GM19467 (cell line): ENCODE measurements around the gene EHD1.
"Not testable (repeated sequence)": the region's sequence is repeated elsewhere in the genome, so short reads cannot be mapped to it uniquely, and the experiment has no call there.

Experiments used
- ATAC-seq: cut with Tn5 transposase; IDR thresholded peaks from one replicate; pipeline ENCODE4 v1.9.1; 2021; ENCODE audit warnings: mild to moderate bottlenecking, moderate library complexity; ENCODE audit not compliant: unreplicated experiment

EHD1 gene

DNA sequence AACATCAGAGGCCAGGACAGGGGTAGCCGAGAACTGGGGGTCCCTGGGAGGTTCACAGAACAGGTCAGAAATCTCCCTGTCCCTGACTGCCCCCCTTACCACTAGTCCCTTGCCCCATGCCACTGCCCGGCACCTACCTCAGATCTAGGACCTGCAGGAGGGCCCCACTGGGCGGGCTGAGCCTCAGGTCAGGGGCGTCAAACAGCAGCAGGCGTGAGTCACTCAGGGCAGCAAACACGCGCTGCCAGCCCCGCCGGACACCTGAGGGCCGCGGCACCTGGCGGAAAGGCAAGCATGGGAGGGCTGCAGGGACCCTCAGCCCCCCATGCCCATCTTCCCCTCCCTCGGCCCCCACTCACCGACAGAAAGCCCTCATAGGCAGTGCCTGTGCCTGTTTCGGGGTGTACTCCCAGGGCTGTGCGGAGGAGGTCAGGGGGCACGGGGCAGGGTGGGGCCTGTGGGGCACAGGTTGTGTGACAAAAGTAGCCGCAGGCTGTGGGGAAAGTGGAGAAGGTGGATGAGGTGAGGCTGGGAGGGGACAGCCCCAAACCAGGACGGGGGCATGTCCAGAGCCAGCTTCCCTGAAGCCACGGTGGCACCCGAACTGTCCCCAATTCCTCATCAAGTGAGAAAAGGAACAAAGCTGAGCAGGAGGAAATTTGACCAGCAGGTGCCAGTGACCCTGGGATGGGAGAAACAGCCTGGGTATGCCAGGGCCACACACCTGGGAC, 45.8 kb downstream of the EHD1 start:
- no peak for ATAC-seq

GRCh38 chr11:64831411-64831891, 47.0 kb downstream of the EHD1 start:
- no peak for ATAC-seq

- ATAC-seq = no peak
Measured at GRCh38 chr11:64829536-64830251, 48.7 kb downstream of the EHD1 start.

DNA sequence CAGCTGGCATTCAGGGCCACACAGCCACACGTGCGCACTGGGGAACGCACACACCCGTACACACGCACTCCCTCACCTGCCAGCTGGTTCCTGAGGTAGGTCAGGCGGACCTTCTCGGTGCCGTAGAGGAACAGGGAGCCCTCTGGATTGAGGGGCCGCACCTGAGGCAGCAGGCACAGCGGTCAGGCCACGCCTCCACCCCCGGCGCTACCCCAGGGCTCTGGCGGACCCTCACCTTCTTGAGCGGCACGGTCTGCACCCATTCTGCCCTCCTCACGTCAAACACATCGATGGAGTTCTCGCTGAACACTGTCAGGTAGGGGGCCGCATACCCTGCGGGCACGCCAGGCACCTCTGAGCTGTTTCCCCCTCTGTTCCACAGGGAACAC, 51.0 kb downstream of the EHD1 start:
- ATAC-seq = no peak

DNA sequence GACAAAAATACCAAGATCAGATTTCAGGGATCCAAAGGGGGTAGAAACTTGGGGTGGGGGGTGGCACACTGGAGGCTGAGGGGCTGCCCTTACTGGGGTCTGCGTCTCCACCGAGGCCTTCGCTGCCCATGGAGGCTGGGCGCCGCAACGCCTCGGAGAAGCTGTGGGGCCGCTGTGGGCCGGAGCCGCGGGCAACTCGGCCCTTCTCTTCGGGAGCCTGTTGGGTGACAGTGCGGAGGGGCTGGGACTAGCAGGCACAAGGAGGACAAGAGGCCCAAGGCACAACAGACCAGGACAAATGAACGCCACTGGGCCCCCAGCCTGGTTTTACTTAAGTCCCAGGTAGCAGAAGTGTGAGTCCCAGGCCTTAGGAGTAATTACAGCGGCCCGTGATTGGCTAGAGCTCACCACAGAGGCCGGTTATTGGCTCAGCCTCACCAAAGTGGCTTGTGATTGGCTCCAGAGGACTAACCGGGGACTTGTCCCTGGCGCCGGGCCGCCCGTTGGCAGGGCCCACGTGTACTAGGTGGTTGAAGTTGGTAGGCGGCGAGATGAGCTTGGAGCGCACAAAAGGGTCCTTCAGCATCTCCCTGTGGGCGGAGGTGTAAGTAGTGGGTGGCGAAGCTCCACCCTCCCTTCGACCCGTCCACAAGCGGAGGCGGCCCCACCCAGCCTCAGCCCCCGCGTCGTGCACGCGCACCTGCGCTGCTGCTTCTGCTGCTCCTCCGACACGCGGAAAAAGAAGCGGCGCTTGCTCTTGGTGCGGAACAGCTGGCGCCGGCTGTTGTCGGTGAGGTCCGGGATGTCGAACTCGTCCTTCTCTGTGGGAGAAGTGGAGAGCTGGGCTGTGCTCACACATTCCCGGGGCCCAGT, 51.6 kb downstream of the EHD1 start:
- no peak for ATAC-seq

DNA sequence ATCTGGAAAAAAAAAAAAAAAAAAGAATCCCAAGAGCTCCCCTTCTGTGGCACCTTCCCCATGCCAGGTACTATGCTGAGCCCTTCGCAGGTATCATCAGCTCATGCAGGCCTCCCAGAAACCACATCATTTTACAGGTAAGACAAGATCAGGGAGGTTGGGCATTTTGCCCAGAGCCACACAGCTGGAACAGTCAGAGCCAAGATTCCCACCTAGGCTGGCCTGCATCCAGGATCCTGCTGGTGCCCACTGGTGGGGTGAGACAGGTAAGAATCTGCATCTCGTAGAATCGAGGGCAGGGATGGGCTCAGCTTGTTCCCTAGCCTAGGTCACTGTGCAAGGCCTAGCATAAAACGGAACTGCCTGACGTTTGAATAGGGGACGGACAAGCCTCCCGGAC, 52.4 kb downstream of the EHD1 start:
- ATAC-seq = no peak

DNA sequence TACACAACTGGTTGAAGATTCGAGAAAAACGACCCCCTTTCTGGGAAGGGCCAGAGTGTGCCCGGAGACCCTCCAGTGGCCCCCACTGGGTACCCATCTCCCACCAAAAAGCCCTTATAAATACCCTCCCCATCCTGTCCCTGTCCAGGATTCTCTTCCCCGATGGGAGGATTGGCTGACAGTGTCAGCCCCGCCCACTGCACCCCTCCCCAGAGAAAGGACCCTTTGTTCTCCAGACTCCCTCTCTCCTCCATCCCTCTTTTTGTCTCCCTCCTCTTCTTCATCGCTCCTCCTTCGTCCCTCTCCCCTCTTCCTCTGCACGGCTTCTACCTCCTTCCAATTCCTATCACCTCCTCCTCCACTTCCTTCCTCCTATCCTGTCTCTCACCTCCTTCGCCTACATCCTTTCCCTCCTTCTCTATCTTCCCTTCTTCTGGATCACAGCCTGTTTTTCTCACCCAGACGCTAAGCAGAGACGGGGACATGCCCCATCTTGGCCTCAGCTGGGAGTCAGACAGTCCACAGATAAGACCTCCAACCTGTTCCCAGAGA, 54.8 kb downstream of the EHD1 start:
- no peak for ATAC-seq

- no peak for ATAC-seq
Measured at GRCh38 chr11:64817476-64817875, 60.9 kb downstream of the EHD1 start.

DNA sequence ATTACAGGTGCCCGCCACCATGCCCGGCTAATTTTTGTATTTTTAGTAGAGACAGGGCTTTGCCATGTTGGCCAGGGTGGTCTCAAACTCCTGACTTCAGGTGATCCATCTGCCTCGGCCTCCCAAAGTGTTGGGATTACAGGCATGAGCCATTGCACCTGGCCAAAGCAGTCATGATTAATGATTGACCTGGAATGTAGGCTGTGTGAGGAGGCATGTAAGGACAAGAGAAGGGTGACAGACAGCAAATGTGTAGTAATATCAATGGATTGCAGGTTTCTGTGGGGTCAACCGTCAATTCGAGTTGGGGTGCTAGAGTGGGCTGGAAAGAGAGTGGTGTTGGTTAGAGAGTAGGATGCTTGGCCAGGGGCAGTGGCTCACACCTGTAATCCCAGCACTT, 63.0 kb downstream of the EHD1 start:
- ATAC-seq = not testable (repeated sequence)

GRCh38 chr11:64814712-64815187, 63.7 kb downstream of the EHD1 start:
- ATAC-seq = peak; percentile 62

GRCh38 chr11:64813826-64814225, 64.6 kb downstream of the EHD1 start:
- ATAC-seq = no peak

DNA sequence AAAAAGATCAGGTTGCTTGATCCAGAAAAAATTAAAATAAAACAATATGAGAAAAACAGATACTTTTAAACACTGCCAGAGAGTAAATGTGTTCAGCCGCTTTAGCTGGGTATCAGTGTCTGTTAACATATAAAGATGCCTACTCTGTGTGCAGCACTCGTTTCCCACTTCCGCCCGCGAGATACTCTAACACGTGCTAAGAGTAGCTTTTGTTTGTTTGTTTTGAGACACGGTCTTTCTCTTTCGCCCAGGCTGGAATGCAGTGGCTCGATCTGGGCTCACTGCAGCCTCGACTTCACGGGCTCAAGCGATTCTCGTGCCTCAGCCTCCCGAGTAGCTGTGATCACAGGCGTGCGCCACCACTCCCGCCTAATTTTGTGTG, 67.5 kb downstream of the EHD1 start:
- ATAC-seq = no peak

DNA sequence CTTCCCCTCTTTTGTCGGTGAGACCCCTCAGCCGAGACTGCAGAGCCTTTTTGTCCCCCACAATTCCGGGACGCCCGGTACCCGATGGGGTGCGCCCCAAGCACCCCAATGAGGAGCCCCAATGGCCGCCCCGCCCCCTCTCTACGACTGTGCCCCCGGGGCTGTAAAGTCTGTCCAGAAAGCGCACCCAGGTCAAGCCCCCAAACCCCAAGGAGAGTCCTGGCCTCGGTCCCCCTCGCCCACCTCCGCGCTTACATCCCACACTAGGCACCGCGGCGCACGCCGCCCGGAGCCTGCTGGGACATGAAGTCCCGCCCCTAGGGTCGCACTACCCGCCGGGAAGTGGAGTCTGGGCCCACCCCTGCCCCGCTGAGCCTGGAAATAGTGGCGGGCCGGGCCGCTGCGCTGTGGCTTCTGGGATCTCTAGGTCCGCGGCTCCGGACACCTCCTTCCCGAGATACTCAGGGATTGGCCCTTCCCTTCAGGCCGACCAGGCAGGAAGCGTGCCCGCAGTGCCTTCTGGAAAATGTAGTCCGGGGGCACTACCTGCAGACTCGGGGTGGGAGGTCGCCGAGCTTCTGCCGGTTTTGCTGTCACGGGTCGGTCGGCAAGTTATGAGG, 68.0 kb downstream of the EHD1 start, which contains the start of gene MEN1:
Gene MEN1 (minus strand): TSS at position 281 of the 620 bp plus-strand sequence. CDS start 442 bp downstream, outside the sequence.
- peak; percentile 43 for ATAC-seq

DNA sequence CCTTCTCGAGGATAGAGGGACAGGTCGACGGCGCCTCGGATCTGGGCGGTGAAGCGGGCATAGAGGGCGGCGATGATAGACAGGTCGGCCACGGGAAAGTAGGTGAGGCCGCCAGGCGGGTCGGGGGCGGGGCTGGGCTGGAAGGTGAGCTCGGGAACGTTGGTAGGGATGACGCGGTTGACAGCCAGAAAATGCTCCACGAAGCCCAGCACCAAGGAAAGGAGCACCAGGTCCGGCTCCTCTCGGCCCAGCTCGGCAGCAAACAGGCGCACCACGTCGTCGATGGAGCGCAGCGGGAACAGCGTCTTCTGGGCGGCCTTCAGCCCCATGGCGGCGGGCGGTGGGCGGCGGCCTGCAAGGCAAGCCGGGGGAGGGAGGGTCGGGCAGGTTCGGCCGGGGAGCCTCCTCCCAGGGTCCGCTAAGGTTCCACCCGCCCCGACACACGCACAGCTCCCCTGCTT, 68.6 kb downstream of the EHD1 start:
- ATAC-seq = no peak

- ATAC-seq = no peak
Measured at GRCh38 chr11:64805481-64805880, 72.9 kb downstream of the EHD1 start.

DNA sequence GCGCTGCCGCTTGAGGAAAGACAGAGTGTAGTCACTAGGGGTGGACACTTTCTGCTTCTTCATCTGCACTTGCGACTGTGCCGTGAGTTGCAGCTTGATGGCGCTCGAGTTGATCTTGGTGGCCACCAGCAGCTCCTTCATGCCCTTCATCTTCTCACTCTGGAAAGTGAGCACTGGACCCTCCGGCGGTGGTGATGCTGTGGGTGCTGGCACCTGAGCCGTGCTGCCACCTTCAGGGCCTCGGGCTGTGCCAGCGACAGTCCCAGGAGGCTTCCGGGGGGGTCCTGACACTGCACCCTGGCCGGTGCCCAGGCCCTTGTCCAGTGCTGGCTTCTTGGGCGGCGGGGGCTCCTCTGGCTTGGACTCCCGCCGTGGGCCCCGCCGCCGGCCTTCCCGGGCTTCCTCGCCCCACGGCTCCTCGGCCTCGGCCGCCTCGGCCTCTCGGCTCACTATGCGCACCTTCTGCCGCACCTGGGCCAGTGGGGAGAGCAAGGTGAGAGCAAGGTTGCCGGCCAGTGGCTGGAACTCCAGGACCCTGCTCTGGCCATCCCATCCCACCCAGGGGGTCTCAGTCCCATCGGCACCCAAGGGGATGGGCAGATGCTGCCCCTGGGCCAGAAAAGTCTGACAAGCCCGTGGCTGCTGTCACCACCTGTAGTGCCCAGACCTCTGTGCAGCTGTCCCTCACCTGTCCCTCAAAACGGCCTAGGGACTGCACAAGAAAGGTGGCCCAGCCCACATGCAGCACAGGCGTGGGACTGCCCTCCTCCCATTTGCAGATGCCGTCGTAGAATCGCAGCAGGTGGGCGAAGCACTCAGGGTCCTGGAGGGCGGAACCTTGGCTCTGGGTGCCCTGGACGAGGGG, 73.8 kb downstream of the EHD1 start:
- no peak for ATAC-seq

DNA sequence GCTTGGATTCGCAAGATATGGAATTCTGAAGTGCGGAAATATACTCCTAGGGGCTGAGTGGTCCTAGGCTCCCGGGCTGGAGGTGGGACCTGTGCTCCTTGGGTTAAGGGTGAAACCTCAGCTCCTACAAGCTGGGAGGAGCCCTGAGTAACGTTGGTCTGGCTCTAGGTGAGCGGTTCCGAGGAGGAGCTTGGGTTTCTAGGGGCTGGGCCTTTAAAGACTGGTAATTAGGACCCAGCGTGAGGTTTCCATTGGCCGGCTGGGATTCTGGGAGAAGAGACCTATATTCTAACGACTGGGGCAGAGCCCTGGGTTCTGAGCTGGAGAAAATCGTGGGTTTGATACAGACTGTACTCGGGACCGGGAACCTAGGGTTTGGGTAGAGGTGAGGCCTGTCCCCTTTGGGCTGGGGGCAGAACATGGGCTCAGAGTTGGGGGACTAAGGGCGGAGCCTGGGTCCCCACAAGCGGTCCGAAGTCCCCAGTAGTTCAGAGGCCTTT, 74.5 kb downstream of the EHD1 start:
- ATAC-seq = no peak

- ATAC-seq = peak; percentile 53
Measured at GRCh38 chr11:64803158-64803845, 75.1 kb downstream of the EHD1 start, which contains the start of gene MAP4K2. Gene MAP4K2, minus strand, starts transcription at chr11:64803214. Its CDS starts 65 bp downstream, at chr11:64803149.
